Measurements from ENCODE around the gene EHBP1L1. TPM values are rescaled to one million over a fixed set of nuclear protein-coding genes. Genes with fewer than 3 reads are reported as not detected.
"Not testable (repeated sequence)": the region's sequence is repeated elsewhere in the genome, so short reads cannot be mapped to it uniquely, and the experiment has no call there.

The EHBP1L1 gene
- total RNA-seq, 1 experiment from 2014 or later: 126 TPM

GRCh38 chr11:65637794-65638419 is 62.1 kb downstream of the EHBP1L1 start, which contains the start of gene SIPA1:
Gene SIPA1 (plus strand): TSS chr11:65638101. CDS start chr11:65640922, 2,821 bp downstream.
- Histone ChIP-seq H4K20me1 (ENCODE audit: low read length) (no peaks in the 10 kb centered on the region), H2AFZ (ENCODE audit: low read length) (peak within 1 kb of the TSS; percentile 47; the same call in 1 of the 2 replicates)

DNA sequence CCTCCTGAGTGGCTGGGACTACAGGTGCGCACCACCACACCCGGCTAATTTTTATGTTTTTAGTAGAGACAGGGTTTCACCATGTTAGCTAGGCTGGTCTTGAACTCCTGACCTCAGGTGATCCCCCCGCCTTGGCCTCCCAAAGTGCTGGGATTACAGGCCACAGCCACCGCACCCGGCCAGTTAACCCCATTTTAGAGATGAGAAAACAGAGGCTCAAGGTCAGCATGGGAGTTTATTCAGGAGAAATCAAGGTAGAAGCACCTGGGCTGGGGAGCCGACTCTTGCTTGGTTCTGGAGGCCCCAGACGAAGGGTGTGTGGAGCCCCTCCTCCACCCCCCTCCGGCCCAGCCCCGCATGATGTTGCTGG is 63.4 kb downstream of the EHBP1L1 start:
- H3K9ac ChIP-seq (ENCODE audit: low read length); H3K27me3 ChIP-seq (ENCODE audit: low read length); H3K4me1 ChIP-seq (ENCODE audit: insufficient read depth, low read length); H3F3A ChIP-seq (ENCODE audit: low read length, unreplicated experiment); H3K9me3 ChIP-seq (ENCODE audit: low read length); H3K79me2 ChIP-seq (ENCODE audit: low read length); H3K4me3 ChIP-seq (ENCODE audit: low read length); H2AFZ ChIP-seq (ENCODE audit: low read length); H4K20me1 ChIP-seq (ENCODE audit: low read length); H3K27ac ChIP-seq (ENCODE audit: low read length); H3K4me2 ChIP-seq (ENCODE audit: low read length); CTCF ChIA-PET; DNase-seq; intact Hi-C loops (cut with micrococcal nuclease); BruUV-seq (replicated peaks); POLR2A ChIA-PET (ENCODE audit: unreplicated experiment); H3K9me2 ChIP-seq (replicated peaks; ENCODE audit: low read length); ATAC-seq: not testable (repeated sequence)
- H3K36me3 ChIP-seq (ENCODE audit: low read depth, low read length): peaks cover 28% of the 10 kb centered on the region

More at GRCh38 chr11:65637794-65638419, 62.1 kb downstream of the EHBP1L1 start, which contains the start of gene SIPA1:
- ATAC-seq (peak; percentile 91), DNase-seq (peak; percentile 91)
- Histone ChIP-seq H3K27me3 (ENCODE audit: low read length) (no peaks in the 10 kb centered on the region), H3K27ac (ENCODE audit: low read length) (no peak within 1 kb of the TSS), H3K4me1 (ENCODE audit: insufficient read depth, low read length) (peaks cover 7% of the 10 kb centered on the region), H3F3A (ENCODE audit: low read length, unreplicated experiment) (peaks cover 7% of the 10 kb centered on the region), H3K79me2 (ENCODE audit: low read length) (no peaks in the 10 kb centered on the region), H3K9ac (ENCODE audit: low read length) (peak within 1 kb of the TSS; percentile 38), H3K9me3 (ENCODE audit: low read length) (no peaks in the 10 kb centered on the region), H3K9me2 (replicated peaks; ENCODE audit: low read length) (no peaks in the 10 kb centered on the region), H3K4me2 (ENCODE audit: low read length) (peak within 1 kb of the TSS; percentile 93), H3K36me3 (ENCODE audit: low read depth, low read length) (peaks cover 33% of the 10 kb centered on the region), H3K4me3 (ENCODE audit: low read length) (peak within 1 kb of the TSS; percentile 68)
- intact Hi-C loops (cut with micrococcal nuclease): loop anchor here (1.0 kb wide), 1 partner anchor 23 kb away; the partner anchor contains the start of gene PCNX3
- BruUV-seq (replicated peaks): no TSS peak
- POLR2A ChIA-PET (ENCODE audit: unreplicated experiment): interaction anchor here (0.5 kb wide), 1 partner anchor 255 kb away, joined by 9 read pairs; no protein-coding TSS in a partner anchor
- TF ChIP-seq EZH2phosphoT487 (IDR thresholded peaks at IDR 0.05; ENCODE audit: borderline replicate concordance, low read length): no peak
- TF ChIP-seq, protein P1, sequence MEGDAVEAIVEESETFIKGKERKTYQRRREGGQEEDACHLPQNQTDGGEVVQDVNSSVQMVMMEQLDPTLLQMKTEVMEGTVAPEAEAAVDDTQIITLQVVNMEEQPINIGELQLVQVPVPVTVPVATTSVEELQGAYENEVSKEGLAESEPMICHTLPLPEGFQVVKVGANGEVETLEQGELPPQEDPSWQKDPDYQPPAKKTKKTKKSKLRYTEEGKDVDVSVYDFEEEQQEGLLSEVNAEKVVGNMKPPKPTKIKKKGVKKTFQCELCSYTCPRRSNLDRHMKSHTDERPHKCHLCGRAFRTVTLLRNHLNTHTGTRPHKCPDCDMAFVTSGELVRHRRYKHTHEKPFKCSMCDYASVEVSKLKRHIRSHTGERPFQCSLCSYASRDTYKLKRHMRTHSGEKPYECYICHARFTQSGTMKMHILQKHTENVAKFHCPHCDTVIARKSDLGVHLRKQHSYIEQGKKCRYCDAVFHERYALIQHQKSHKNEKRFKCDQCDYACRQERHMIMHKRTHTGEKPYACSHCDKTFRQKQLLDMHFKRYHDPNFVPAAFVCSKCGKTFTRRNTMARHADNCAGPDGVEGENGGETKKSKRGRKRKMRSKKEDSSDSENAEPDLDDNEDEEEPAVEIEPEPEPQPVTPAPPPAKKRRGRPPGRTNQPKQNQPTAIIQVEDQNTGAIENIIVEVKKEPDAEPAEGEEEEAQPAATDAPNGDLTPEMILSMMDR (conservative IDR thresholded peaks at IDR 0.05; ENCODE audit: low read depth, low read length): peak; percentile 57
- CTCF ChIA-PET: no interaction called here

DNA sequence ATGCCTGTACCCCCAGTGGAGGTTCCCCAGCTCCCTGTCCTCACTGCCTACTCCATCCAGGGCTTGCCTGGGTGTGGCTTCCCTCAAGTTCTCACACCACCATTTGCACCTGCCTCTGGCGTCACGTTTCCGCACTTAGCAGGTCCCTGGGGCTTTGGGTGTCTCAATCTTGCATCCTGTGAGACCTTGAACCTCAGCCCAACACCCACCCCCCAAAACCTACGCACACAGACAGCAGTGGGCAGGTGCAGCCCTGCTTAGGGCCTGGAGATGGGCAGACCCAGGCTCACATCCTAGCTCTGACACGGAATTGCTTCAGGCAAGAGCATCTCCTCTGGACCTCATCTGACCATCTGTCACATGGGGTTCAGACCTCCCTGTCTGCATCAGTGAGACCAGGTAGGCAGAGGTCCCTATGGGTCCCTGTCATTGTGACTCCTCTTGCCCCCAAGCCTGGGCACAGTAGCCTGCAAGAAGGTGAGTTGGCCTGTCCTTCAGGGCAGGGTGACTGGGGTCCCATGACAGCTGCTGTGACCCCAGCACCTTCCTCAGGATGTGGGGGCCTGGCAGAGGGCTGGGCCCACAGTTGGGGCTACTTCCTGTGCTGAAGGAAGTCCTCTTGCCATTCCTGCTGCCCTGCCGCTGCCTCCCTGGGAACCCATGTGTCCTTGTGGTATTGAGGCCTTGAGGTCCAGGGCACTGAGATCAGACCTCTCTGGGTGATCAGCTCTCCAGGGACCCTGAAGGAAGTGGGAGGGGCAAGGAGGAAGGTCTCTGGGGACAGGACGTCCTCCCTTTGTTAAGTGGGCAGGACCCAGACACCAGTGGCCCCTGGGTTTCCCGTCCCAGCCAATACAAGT is 64.0 kb downstream of the EHBP1L1 start:
- DNase-seq: no peak
- no peaks in the 10 kb centered on the region for H3K9me2 ChIP-seq (replicated peaks; ENCODE audit: low read length)
- H3K4me2 ChIP-seq (ENCODE audit: low read length): no peak overlapping the region
- H3K36me3 ChIP-seq (ENCODE audit: low read depth, low read length): peaks cover 22% of the 10 kb centered on the region
- no peak overlapping the region for H3K9ac ChIP-seq (ENCODE audit: low read length)
- peaks cover 7% of the 10 kb centered on the region for H3F3A ChIP-seq (ENCODE audit: low read length, unreplicated experiment)
- no peak overlapping the region for H2AFZ ChIP-seq (ENCODE audit: low read length)
- no peak overlapping the region for H3K27ac ChIP-seq (ENCODE audit: low read length)
- ATAC-seq: no peak
- no peaks in the 10 kb centered on the region for H3K79me2 ChIP-seq (ENCODE audit: low read length)
- no peak for TF ChIP-seq EZH2phosphoT487 (IDR thresholded peaks at IDR 0.05; ENCODE audit: borderline replicate concordance, low read length)
- TF ChIP-seq, protein P1 (conservative IDR thresholded peaks at IDR 0.05; ENCODE audit: low read depth, low read length): no peak
- no peak for TF ChIP-seq EZH2 (IDR thresholded peaks at IDR 0.05; ENCODE audit: low read length, unreplicated experiment)
- intact Hi-C loops (cut with micrococcal nuclease): no loop called here
- BruUV-seq (replicated peaks): no TSS peak
- no peaks in the 10 kb centered on the region for H4K20me1 ChIP-seq (ENCODE audit: low read length)
- ChIA-PET CTCF (no interaction called here), POLR2A (ENCODE audit: unreplicated experiment) (no interaction called here)
- no peak overlapping the region for H3K4me3 ChIP-seq (ENCODE audit: low read length)
- H3K27me3 ChIP-seq (ENCODE audit: low read length): no peaks in the 10 kb centered on the region
- no peaks in the 10 kb centered on the region for H3K9me3 ChIP-seq (ENCODE audit: low read length)
- H3K4me1 ChIP-seq (ENCODE audit: insufficient read depth, low read length): peaks cover 7% of the 10 kb centered on the region
